HUES48 (cell line): ENCODE data around the gene CACNB4.

Experiments used
- H3K27ac ChIP-seq: one replicate; pipeline ENCODE4 v1.7.0; 2013; ENCODE audit warnings: low read depth, low read length, inconsistent platforms
- H3K27me3 ChIP-seq: 2 replicates; pipeline ENCODE4 v1.6.1; 2013; ENCODE audit warnings: mild to moderate bottlenecking, low read length; ENCODE audit not compliant: control insufficient read depth, insufficient read depth
- H3K36me3 ChIP-seq: 2 replicates; pipeline ENCODE4 v1.6.1; 2013; ENCODE audit warnings: low read length; ENCODE audit not compliant: control insufficient read depth, insufficient read depth
- H3K4me1 ChIP-seq: 2 replicates; pipeline ENCODE4 v1.6.1; 2013; ENCODE audit warnings: mild to moderate bottlenecking, low read length; ENCODE audit not compliant: control insufficient read depth, insufficient read depth
- H3K4me3 ChIP-seq: 2 replicates; pipeline ENCODE4 v1.5.1; 2013; ENCODE audit warnings: mild to moderate bottlenecking, low read depth, low read length
- H3K9ac ChIP-seq: 2 replicates; pipeline ENCODE4 v1.6.1; 2013; ENCODE audit warnings: mild to moderate bottlenecking, low read depth, low read length, moderate library complexity
- H3K9me3 ChIP-seq: 2 replicates; pipeline ENCODE4 v1.6.1; 2013; ENCODE audit warnings: low read length; ENCODE audit not compliant: control insufficient read depth, insufficient read depth

The CACNB4 gene

GRCh38 chr2:152067823-152068222 is 31.0 kb downstream of the CACNB4 start:
- Histone ChIP-seq H3K36me3 (no peaks in the 10 kb centered on the region), H3K9ac (no peak overlapping the region), H3K4me1 (no peaks in the 10 kb centered on the region), H3K9me3 (no peaks in the 10 kb centered on the region), H3K27ac (no peak overlapping the region), H3K27me3 (no peaks in the 10 kb centered on the region), H3K4me3 (no peak overlapping the region)

DNA sequence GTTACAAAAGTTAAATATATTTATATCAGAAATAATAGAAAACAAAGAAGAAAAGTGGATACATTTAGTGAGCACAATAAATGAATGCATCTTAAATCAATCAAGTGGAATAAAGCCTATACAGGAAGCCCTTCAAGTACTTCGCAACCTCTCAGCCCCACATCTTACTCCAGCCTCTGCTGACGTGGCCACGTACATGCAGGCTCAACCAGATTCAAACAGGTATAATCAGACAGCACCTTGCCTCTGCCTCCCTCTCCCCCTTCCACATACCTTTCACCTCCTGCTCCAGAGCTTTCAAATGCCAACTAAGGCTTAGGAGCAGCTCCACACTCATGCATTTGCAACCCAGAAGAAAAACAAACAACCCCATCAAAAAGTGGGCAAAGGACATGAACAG is 32.9 kb downstream of the CACNB4 start:
- H3K27me3 ChIP-seq, result no peaks in the 10 kb centered on the region
- H3K4me3 ChIP-seq, result no peak overlapping the region
- no peaks in the 10 kb centered on the region for H3K36me3 ChIP-seq
- no peaks in the 10 kb centered on the region for H3K4me1 ChIP-seq
- no peak overlapping the region for H3K9ac ChIP-seq
- no peak overlapping the region for H3K27ac ChIP-seq
- H3K9me3 ChIP-seq, result no peaks in the 10 kb centered on the region

- Histone ChIP-seq H3K27ac (no peak overlapping the region), H3K4me3 (no peak overlapping the region), H3K36me3 (no peaks in the 10 kb centered on the region), H3K27me3 (no peaks in the 10 kb centered on the region), H3K4me1 (no peaks in the 10 kb centered on the region), H3K9ac (no peak overlapping the region), H3K9me3 (peaks cover 2% of the 10 kb centered on the region; the same call in 1 of the 2 replicates)
These were observed 34.8 kb downstream of the CACNB4 start for GRCh38 chr2:152064001-152064400.

DNA sequence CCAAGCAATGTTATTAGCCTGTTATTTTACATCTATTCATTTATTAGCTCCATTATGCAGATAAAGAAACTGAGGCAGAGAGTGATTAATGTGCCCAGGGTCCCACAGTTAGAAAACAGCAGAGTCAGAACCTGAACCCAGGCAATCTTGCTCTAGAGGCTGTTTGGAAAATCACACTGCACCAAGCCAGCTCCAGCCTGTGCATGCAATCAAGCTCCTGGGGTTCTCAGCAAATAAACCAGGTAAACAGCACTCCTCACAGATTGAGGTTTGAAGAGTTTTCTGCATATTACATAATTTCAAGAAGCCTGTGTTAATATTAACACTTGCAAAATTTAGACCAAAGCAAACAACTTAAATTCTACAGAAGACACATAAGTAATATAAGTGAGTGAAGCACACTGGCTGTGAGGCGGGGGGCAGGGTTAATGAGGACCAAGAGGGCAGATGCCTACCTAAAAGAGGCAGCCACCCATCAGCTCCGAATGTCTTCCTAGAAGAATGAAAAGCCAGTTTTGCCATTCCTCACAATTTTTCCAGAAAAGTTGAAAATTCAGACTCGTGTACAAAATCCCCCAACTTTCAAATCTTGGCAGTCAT is 35.4 kb downstream of the CACNB4 start:
- Histone ChIP-seq H3K27ac (no peak overlapping the region), H3K36me3 (no peaks in the 10 kb centered on the region), H3K4me3 (no peak overlapping the region), H3K9ac (no peak overlapping the region), H3K9me3 (peaks cover 6% of the 10 kb centered on the region; the same call in 1 of the 2 replicates), H3K27me3 (no peaks in the 10 kb centered on the region), H3K4me1 (no peaks in the 10 kb centered on the region)

DNA sequence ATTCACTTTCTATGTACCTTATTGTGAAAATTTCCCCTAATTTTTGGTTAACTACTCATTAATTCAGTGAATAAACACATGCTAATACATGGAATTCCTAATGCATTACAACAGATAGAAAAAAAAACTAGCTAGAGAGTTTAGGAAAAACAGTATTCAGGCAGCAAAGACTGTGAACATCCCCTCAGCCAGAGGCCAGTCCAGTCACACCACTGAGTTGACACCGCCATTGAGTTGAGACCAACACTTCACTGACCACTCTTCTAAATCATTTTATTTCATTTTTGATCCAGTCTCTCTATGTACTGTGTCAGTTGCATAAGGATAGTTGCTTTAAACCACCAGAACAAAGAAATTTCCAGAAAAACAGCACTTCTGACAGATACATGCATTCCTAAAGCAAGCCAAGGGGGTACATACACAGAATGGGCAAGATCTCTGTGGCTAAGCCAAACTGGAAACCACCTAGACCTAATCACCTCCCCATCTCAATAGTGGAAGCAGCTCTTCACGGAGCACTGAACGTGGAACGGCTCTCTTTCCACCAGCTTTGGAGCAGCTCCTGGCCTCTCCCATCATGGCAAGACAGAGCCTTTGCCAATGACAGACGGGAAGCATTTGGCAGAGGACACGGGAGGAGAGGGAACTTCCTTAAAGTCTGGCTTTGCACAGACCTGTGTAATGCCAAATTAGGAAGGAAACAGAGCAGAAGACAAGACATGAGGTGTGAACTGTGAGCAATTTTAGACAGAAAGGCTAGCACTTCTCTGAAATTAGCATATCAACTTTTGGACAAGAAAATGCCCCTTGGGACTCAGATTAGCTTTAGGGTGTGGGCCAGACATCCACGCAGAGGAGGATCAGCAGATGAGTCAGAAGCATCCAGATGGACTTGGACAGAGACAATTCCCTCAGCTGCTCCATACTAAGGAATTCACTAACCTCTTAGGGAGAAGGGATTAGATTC is 36.4 kb downstream of the CACNB4 start:
- Histone ChIP-seq H3K9ac (no peak overlapping the region), H3K9me3 (peaks cover 6% of the 10 kb centered on the region; the same call in 1 of the 2 replicates), H3K27ac (no peak overlapping the region), H3K27me3 (no peaks in the 10 kb centered on the region), H3K4me3 (no peak overlapping the region), H3K4me1 (no peaks in the 10 kb centered on the region), H3K36me3 (no peaks in the 10 kb centered on the region)

DNA sequence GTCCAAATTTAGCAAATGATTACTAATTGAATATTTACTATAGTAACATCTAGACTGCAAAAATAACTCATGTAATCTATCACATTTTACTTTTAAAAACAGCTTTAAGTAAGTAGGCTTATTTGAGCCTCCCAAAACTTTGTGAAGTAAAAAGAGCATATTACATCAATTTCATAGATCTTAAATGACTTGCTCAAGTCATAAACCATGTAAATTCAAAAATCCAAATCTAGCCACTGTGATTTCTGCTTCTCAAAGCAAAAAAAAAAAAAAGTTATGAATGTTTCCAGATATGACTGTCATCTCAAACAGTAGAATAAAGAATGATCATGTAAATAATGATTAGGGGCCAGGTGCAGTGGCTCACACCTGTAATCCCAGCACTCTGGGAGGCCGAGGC is 37.5 kb downstream of the CACNB4 start:
- Histone ChIP-seq H3K4me3 (no peak overlapping the region), H3K9ac (no peak overlapping the region), H3K9me3 (peaks cover 6% of the 10 kb centered on the region; the same call in 1 of the 2 replicates), H3K36me3 (no peaks in the 10 kb centered on the region), H3K4me1 (no peaks in the 10 kb centered on the region), H3K27ac (no peak overlapping the region), H3K27me3 (no peaks in the 10 kb centered on the region)

DNA sequence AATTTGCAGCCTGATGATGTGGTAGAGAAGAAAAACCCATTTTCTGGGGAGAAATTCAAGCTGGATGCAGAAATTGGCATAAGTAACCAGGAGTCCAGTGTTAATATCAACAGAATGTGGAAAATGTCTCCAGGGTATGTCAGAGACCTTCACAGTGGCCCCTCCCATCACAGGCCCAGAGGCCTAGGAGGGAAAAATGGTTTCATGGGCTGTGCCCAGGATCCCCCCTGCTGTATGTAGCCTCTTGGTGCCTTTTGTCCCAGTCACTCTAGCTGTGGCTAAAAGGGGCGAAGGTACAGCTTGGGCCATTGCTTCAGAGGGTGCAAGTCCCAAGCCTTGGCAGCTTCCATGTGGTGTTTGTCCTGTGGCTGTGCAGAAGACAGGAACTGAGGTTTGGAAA is 40.2 kb downstream of the CACNB4 start:
- Histone ChIP-seq H3K4me1 (no peaks in the 10 kb centered on the region), H3K9me3 (peaks cover 6% of the 10 kb centered on the region; the same call in 1 of the 2 replicates), H3K36me3 (no peaks in the 10 kb centered on the region), H3K27me3 (no peaks in the 10 kb centered on the region), H3K27ac (no peak overlapping the region), H3K9ac (no peak overlapping the region), H3K4me3 (no peak overlapping the region)

DNA sequence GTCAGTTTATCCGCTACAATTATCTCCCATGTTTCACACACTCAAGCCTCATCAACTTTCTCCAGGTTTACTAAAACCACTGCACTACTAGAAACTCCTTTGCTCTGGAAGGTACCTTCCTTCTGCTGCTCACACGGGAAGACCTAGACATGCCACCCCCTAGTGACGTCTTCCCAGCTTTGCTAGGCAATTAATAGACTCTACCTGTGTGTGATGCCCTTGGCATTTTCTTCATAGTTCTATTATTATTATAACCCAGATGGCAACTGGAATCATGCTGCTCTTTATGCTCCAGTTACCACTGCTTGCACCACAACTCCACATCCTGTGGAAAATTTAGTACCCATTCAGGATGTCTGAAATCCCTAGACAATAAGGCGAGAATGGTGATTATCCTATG is 42.4 kb downstream of the CACNB4 start:
- H3K4me1 ChIP-seq, result peaks cover 2% of the 10 kb centered on the region; the same call in 1 of the 2 replicates
- H3K27ac ChIP-seq, result no peak overlapping the region
- peaks cover 6% of the 10 kb centered on the region; the same call in 1 of the 2 replicates for H3K9me3 ChIP-seq
- H3K36me3 ChIP-seq, result no peaks in the 10 kb centered on the region
- H3K4me3 ChIP-seq, result no peak overlapping the region
- H3K27me3 ChIP-seq, result no peaks in the 10 kb centered on the region
- no peak overlapping the region for H3K9ac ChIP-seq

- peaks cover 6% of the 10 kb centered on the region; the same call in 1 of the 2 replicates for H3K9me3 ChIP-seq
- H3K4me1 ChIP-seq, result peaks cover 11% of the 10 kb centered on the region
- no peak overlapping the region for H3K27ac ChIP-seq
- H3K4me3 ChIP-seq, result no peak overlapping the region
- H3K9ac ChIP-seq, result no peak overlapping the region
- no peaks in the 10 kb centered on the region for H3K36me3 ChIP-seq
- H3K27me3 ChIP-seq, result no peaks in the 10 kb centered on the region
These were observed 43.3 kb downstream of the CACNB4 start for GRCh38 chr2:152055366-152056108.

DNA sequence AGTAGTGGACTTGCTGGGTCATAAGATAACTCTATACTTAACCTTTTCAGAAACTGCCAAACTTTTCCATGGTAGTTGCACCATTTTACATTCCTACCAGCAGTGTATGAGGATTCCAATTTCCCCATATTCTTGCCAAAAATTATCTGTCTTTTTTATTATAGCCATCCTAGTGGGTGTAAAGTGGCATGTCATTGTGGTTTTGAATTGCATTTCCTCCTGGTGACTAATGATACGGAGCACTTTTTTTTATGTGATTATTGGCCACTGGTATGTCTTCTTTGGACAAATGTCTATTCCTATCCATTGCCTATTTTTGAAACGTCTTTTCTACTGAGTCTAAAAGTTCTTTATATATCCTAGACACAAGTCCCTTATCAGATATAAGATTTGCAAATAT is 44.3 kb downstream of the CACNB4 start:
- peaks cover 20% of the 10 kb centered on the region for H3K4me1 ChIP-seq
- H3K9me3 ChIP-seq, result peaks cover 6% of the 10 kb centered on the region; the same call in 1 of the 2 replicates
- no peaks in the 10 kb centered on the region for H3K36me3 ChIP-seq
- no peak overlapping the region for H3K4me3 ChIP-seq
- no peak overlapping the region for H3K27ac ChIP-seq
- H3K27me3 ChIP-seq, result 0 out of 2 replicates have a peak, but pooled peaks cover 1% of the 10 kb centered on the region
- no peak overlapping the region for H3K9ac ChIP-seq
